Measurements from ENCODE around the gene AFAP1L2. TPM values are rescaled to one million over a fixed set of nuclear protein-coding genes. Genes with fewer than 3 reads are reported as not detected.

The AFAP1L2 gene
- total and polyA plus RNA-seq, 9 of the 15 experiments (the other 6 are each of a cell fraction or from before 2014, with no cell fraction given), result 0.07 TPM; not detected in 8

GRCh38 chr10:114395366-114396022 is 8.8 kb downstream of the AFAP1L2 start:
- Histone ChIP-seq H3K79me2 (ENCODE audit: control insufficient read depth, insufficient read depth, low read length) (no peaks in the 10 kb centered on the region), H3K4me2 (ENCODE audit: insufficient read depth, low read length) (no peak overlapping the region), H3K9ac (ENCODE audit: insufficient read depth in 1 of 2, low read depth in 2 of 2, low read length in 2 of 2) (no peak overlapping the region), H3K4me1 (replicated peaks in 1 of 2; ENCODE audit: control insufficient read depth in 2 of 2, insufficient read depth in 2 of 2, low read length in 2 of 2) (no peaks in the 10 kb centered on the region), H3K9me1 (ENCODE audit: control insufficient read depth, insufficient read depth, low read length) (no peaks in the 10 kb centered on the region), H3K36me3 (ENCODE audit: control insufficient read depth, insufficient read depth, low read length) (no peaks in the 10 kb centered on the region), H3K27ac (ENCODE audit: extremely low read depth, low read depth, low read length) (no peak overlapping the region), H3K4me3 (no peak overlapping the region), H2AFZ (ENCODE audit: low read depth, low read length) (no peak overlapping the region), H3K27me3 (ENCODE audit: control insufficient read depth in 2 of 2, insufficient read depth in 2 of 2, low read length in 2 of 2) (peaks cover 0 to 23% of the 10 kb centered on the region in 2 experiments; a peak in 2 of 5 replicates), H3K9me3 (replicated peaks; ENCODE audit: control insufficient read depth, insufficient read depth, low read depth, low read length) (no peaks in the 10 kb centered on the region), H4K20me1 (replicated peaks; ENCODE audit: control insufficient read depth, insufficient read depth, low read length) (no peaks in the 10 kb centered on the region)
- in situ Hi-C loops (cut with MboI), result no loop called here
- ChIA-PET CTCF (ENCODE audit: low intra/inter-chr PET ratio) (no interaction called here), POLR2A (no interaction called here)
- intact Hi-C loops (cut with micrococcal nuclease), result no loop called here
- FAIRE-seq (no peak), DNase-seq (ENCODE audit: extremely low read depth in 1 of 4, low spot score in 3 of 4) (no peak), ATAC-seq (no peak)
- WGBS (ENCODE audit: insufficient coverage, low coverage, missing lambda C conversion rate), result 2% methylated on average over 6 of the region's 6 CpGs
- TF ChIP-seq CAMTA2 (CRISPR knock-in tag; conservative IDR thresholded peaks at IDR 0.05), result no peak
- TF ChIP-seq VEZF1 (CRISPR knock-in tag; IDR thresholded peaks at IDR 0.05), result no peak
- no TSS peak for BruUV-seq (replicated peaks)

DNA sequence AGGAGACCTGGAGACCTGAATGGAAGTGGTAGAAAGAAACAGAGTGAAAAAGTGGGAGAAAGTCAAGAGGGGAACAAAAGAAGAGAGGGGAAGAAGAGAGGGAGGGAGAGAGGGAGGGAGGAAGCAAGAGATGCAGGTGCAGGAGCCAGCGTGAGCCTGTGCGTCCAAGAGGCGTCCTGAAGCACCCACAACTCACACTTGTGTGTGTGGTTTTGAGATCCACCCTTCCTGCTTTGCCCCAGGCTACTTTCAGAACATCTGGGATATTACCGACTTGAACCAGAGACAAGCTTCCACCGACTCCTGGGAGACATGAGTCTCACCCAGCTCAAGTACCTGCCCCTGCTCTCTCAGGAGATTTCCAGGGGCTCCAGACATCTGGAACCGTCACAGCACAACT is 9.8 kb downstream of the AFAP1L2 start:
- BruUV-seq (replicated peaks), result no TSS peak
- TF ChIP-seq KLF1 (tag; IDR thresholded peaks at IDR 0.05) (no peak), ZSCAN29 (IDR thresholded peaks at IDR 0.05) (no peak), DMBX1 (CRISPR knock-in tag; IDR thresholded peaks at IDR 0.05; ENCODE audit: borderline replicate concordance) (no peak)
- WGBS (ENCODE audit: insufficient coverage, low coverage, missing lambda C conversion rate), result 0% methylated on average over 3 of the region's 6 CpGs
- no peak for DNase-seq (ENCODE audit: extremely low read depth in 1 of 4, low spot score in 3 of 4)
- Histone ChIP-seq H3K4me2 (ENCODE audit: insufficient read depth, low read length) (no peak overlapping the region), H3K27ac (ENCODE audit: extremely low read depth, low read depth, low read length) (no peak overlapping the region), H3K4me3 (no peak overlapping the region), H4K20me1 (replicated peaks; ENCODE audit: control insufficient read depth, insufficient read depth, low read length) (no peaks in the 10 kb centered on the region), H3K79me2 (ENCODE audit: control insufficient read depth, insufficient read depth, low read length) (no peaks in the 10 kb centered on the region), H3K36me3 (ENCODE audit: control insufficient read depth, insufficient read depth, low read length) (no peaks in the 10 kb centered on the region), H3K27me3 (ENCODE audit: control insufficient read depth in 2 of 2, insufficient read depth in 2 of 2, low read length in 2 of 2) (peaks cover 0 to 23% of the 10 kb centered on the region in 2 experiments; a peak in 2 of 5 replicates), H3K9me1 (ENCODE audit: control insufficient read depth, insufficient read depth, low read length) (no peaks in the 10 kb centered on the region), H2AFZ (ENCODE audit: low read depth, low read length) (no peak overlapping the region), H3K4me1 (replicated peaks in 1 of 2; ENCODE audit: control insufficient read depth in 2 of 2, insufficient read depth in 2 of 2, low read length in 2 of 2) (no peaks in the 10 kb centered on the region), H3K9ac (ENCODE audit: insufficient read depth in 1 of 2, low read depth in 2 of 2, low read length in 2 of 2) (no peak overlapping the region), H3K9me3 (replicated peaks; ENCODE audit: control insufficient read depth, insufficient read depth, low read depth, low read length) (no peaks in the 10 kb centered on the region)
- in situ Hi-C loops (cut with MboI), result no loop called here
- intact Hi-C loops (cut with micrococcal nuclease), result no loop called here
- CTCF ChIA-PET (ENCODE audit: low intra/inter-chr PET ratio), result no interaction called here
- FAIRE-seq, result no peak
- ATAC-seq, result no peak
- POLR2A ChIA-PET, result no interaction called here

Data from K562 (cell line).